B cell (primary cell): ENCODE measurements around the gene CARD8.
"Not testable (repeated sequence)": the region's sequence is repeated elsewhere in the genome, so short reads cannot be mapped to it uniquely, and the experiment has no call there.

Experiments
- CTCF ChIP-seq: fragments of 200-600 bp; IDR thresholded peaks from one replicate; pipeline ENCODE4 v1.8.0; 2022; ENCODE audit warnings: antibody characterized with exemption, mild to moderate bottlenecking
- EZH2 ChIP-seq: IDR thresholded peaks from 2 replicates; pipeline ENCODE4 v1.6.1; 2012; ENCODE audit warnings: borderline replicate concordance, low read depth, mild to moderate bottlenecking, moderate library complexity, low read length; ENCODE audit not compliant: insufficient read depth, poor library complexity, severe bottlenecking

DNA sequence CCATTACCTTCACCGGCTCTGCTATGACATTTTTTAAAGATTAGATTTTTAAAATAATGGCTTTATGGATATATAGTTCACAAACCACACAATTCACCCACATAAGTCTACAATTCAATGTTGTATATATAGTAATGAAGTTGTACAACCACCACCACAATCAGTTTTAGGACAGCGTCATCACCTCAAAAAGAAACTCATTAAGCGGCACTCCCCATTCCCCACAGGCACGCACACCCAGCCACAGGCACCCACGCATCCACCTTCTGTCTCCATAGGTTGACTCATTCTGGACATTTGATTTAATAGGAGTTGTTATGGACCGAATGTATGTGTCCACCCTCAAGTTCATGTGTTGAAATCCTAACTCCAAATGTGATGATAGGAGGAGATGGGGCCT is 13.9 kb downstream of the CARD8 start:
- TF ChIP-seq CTCF, EZH2: not testable (repeated sequence)
